PC-3 (cell line): ENCODE measurements around the gene FASTK. TPM values are rescaled to one million over a fixed set of nuclear protein-coding genes. Genes with fewer than 3 reads are reported as not detected.

Experiments
- ATAC-seq: fragments of 200-7000 bp; cut with Tn5 transposase; 2 replicates; pipeline ENCODE4 v1.9.1; 2020; ENCODE audit warnings: mild to moderate bottlenecking, moderate library complexity
- BruUV-seq: library from RNA; stranded (reverse); fragments of 400-500 nt; replicated peaks from 2 replicates; lab custom pipeline; 2021; lab: Mats Ljungman, UMichigan
- CTCF ChIA-PET: fragments of 300-600 bp; sonication (Branson Sonifier 250); formaldehyde crosslinking; loops from one replicate; lab custom pipeline; 2022; ENCODE audit warnings: antibody characterized with exemption; lab: Charles Lee
- POLR2A ChIA-PET: fragments of 300-600 bp; sonication (Branson Sonifier 250); formaldehyde crosslinking; loops from one replicate; lab custom pipeline; 2022; ENCODE audit warnings: antibody characterized with exemption; ENCODE audit not compliant: unreplicated experiment; lab: Charles Lee
- DNase-seq: peaks from one replicate; pipeline ENCODE4 v3.0.0-alpha.2; 2015
- H2AFZ ChIP-seq: fragments of 300-600 bp; sonication (generic); 2 replicates; pipeline ENCODE4 v1.6.0; 2016; ENCODE audit warnings: antibody characterized with exemption, low read length
- H3F3A ChIP-seq: fragments of 300-600 bp; sonication (generic); one replicate; pipeline ENCODE4 v1.6.0; 2017; ENCODE audit warnings: antibody characterized with exemption, low read length, control low read depth, mild to moderate bottlenecking; ENCODE audit not compliant: unreplicated experiment
- H3K27ac ChIP-seq: fragments of 300-600 bp; sonication (generic); 2 replicates; pipeline ENCODE4 v1.5.1; 2016; ENCODE audit warnings: mild to moderate bottlenecking, low read length
- H3K27me3 ChIP-seq: fragments of 300-600 bp; sonication (generic); 2 replicates; pipeline ENCODE4 v1.6.1; 2016; ENCODE audit warnings: low read length, mixed read lengths
- H3K36me3 ChIP-seq: fragments of 300-600 bp; sonication (generic); 2 replicates; pipeline ENCODE4 v1.6.1; 2016; ENCODE audit warnings: low read depth, mixed run types, low read length, mixed read lengths
- H3K4me1 ChIP-seq: fragments of 300-600 bp; sonication (generic); 2 replicates; pipeline ENCODE4 v1.5.1; 2016; ENCODE audit warnings: low read length; ENCODE audit not compliant: insufficient read depth
- H3K4me2 ChIP-seq: fragments of 300-600 bp; sonication (generic); 2 replicates; pipeline ENCODE4 v1.6.0; 2016; ENCODE audit warnings: low read length
- H3K4me3 ChIP-seq: fragments of 300-600 bp; sonication (generic); 2 replicates; pipeline ENCODE4 v1.5.1; 2016; ENCODE audit warnings: mild to moderate bottlenecking, low read length, mixed read lengths
- H3K79me2 ChIP-seq: fragments of 300-600 bp; sonication (generic); 2 replicates; pipeline ENCODE4 v1.6.1; 2017; ENCODE audit warnings: low read length, mixed read lengths
- H3K9ac ChIP-seq: fragments of 300-600 bp; sonication (generic); 2 replicates; pipeline ENCODE4 v1.6.0; 2016; ENCODE audit warnings: mild to moderate bottlenecking, low read length
- H3K9me2 ChIP-seq: fragments of 300-600 bp; sonication (generic); replicated peaks from 2 replicates; pipeline ENCODE4 v1.6.1; 2016; ENCODE audit warnings: mixed run types, low read length, mixed read lengths
- H3K9me3 ChIP-seq: fragments of 300-600 bp; sonication (generic); 2 replicates; pipeline ENCODE4 v1.6.1; 2016; ENCODE audit warnings: low read length, mixed read lengths
- H4K20me1 ChIP-seq: fragments of 300-600 bp; sonication (generic); 2 replicates; pipeline ENCODE4 v1.6.1; 2016; ENCODE audit warnings: low read length, mixed read lengths
- EZH2 ChIP-seq: fragments of 300-600 bp; sonication (generic); IDR thresholded peaks from one replicate; pipeline ENCODE4 v1.6.1; 2017; ENCODE audit warnings: antibody characterized with exemption, mild to moderate bottlenecking, low read length; ENCODE audit not compliant: unreplicated experiment
- EZH2phosphoT487 ChIP-seq: fragments of 300-600 bp; sonication (generic); IDR thresholded peaks from 2 replicates; pipeline ENCODE4 v1.6.1; 2018; ENCODE audit warnings: mild to moderate bottlenecking, antibody characterized with exemption, low read length, borderline replicate concordance
- intact Hi-C: fragments of 100-400 bp; cut with micrococcal nuclease; formaldehyde crosslinking; loops from 2 replicates; pipeline ENCODE4 v1.9.0; 2023
- total RNA-seq: library from RNA; depleted of rRNA; stranded (reverse); fragments of >200 nt; gene quantifications from 2 replicates; pipeline ENCODE4 v1.2.3, GENCODE V29; 2014
- TF ChIP-seq, protein P1 (sequence below): fragments of 300-600 bp; sonication (generic); conservative IDR thresholded peaks from 2 replicates; pipeline ENCODE4 v1.5.1; 2017; ENCODE audit warnings: antibody characterized with exemption, low read depth, mild to moderate bottlenecking, low read length

The FASTK gene
- total RNA-seq, 1 experiment from 2014 or later, result 163 TPM

DNA sequence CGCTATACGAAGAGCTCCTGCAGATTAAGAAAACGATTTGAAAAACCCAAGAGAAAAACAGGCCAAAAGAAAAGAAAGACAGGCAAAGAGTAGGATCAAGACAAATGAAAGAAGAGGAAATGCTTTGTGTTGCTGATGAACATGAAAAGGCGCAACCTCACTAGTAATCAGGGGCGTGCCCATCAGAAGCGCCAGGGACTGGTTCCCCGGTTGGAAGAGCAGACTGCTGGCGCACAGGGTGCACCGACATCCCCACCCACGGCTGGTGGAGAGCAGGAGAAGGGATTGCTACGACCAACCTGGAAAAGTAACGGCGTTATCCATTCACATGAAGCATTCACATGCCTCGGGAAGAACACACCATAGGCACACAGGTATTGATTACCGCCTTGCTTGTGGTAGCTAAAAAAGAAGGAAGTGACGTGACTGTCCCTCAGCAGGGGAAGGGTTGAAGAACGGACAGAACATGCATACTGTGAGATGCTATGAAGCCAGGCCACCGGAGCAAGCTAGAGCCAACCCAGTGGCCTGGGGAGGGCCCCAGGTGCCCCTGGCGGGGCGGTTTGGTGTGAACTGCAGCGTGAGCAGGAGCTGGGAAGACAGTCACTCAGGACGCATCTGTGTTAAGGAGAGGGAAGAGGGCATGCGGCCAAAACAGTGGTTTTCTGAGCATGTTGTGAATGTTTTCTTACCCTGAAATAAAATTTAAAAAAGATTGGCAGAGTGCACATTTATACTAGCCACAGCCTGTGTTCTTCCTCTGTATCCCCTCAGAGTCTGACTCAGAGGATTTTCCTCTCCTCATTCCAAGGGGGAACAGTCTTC, 24.0 kb upstream of the FASTK start:
- Histone ChIP-seq H3K79me2 (peaks cover 49% of the 10 kb centered on the region), H2AFZ (no peak overlapping the region), H3K4me1 (no peaks in the 10 kb centered on the region), H3K9me3 (no peaks in the 10 kb centered on the region), H4K20me1 (no peaks in the 10 kb centered on the region), H3F3A (no peaks in the 10 kb centered on the region), H3K27ac (no peak overlapping the region), H3K27me3 (no peaks in the 10 kb centered on the region), H3K9me2 (no peaks in the 10 kb centered on the region), H3K9ac (no peak overlapping the region), H3K4me3 (no peak overlapping the region), H3K4me2 (no peak overlapping the region), H3K36me3 (no peaks in the 10 kb centered on the region)
- POLR2A ChIA-PET, result no interaction called here
- intact Hi-C loops, result no loop called here
- DNase-seq (no peak), ATAC-seq (no peak; the same call in 1 of the 2 replicates)
- no TSS peak for BruUV-seq
- TF ChIP-seq EZH2phosphoT487, result no peak
- TF ChIP-seq, protein P1, sequence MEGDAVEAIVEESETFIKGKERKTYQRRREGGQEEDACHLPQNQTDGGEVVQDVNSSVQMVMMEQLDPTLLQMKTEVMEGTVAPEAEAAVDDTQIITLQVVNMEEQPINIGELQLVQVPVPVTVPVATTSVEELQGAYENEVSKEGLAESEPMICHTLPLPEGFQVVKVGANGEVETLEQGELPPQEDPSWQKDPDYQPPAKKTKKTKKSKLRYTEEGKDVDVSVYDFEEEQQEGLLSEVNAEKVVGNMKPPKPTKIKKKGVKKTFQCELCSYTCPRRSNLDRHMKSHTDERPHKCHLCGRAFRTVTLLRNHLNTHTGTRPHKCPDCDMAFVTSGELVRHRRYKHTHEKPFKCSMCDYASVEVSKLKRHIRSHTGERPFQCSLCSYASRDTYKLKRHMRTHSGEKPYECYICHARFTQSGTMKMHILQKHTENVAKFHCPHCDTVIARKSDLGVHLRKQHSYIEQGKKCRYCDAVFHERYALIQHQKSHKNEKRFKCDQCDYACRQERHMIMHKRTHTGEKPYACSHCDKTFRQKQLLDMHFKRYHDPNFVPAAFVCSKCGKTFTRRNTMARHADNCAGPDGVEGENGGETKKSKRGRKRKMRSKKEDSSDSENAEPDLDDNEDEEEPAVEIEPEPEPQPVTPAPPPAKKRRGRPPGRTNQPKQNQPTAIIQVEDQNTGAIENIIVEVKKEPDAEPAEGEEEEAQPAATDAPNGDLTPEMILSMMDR, result no peak
- no peak for TF ChIP-seq EZH2
- CTCF ChIA-PET, result no interaction called here

DNA sequence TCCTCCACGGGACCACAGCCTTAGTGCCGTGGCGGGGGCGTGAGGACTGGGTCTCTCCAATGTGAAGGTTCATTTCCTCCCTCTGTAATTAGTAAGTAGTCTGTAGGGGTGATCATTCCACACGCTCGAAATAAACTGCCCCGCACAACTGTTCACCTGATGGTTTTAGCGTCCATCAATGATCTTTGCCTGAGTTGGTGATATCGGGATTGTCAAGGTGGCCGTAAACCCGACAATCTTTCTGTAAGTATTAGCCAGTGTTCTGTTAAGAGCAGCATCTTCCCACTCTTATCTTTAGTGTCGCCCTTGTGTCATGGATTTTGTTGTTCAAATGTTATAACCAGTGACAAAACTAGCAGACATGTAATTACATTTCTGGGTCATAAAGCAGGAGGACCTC, 23.4 kb upstream of the FASTK start:
- Histone ChIP-seq H3K4me1 (no peaks in the 10 kb centered on the region), H3K27ac (no peak overlapping the region), H3K4me3 (no peak overlapping the region), H2AFZ (no peak overlapping the region), H3K9me2 (no peaks in the 10 kb centered on the region), H3K36me3 (no peaks in the 10 kb centered on the region), H4K20me1 (no peaks in the 10 kb centered on the region), H3K79me2 (peaks cover 54% of the 10 kb centered on the region), H3K9ac (no peak overlapping the region), H3K27me3 (no peaks in the 10 kb centered on the region), H3K9me3 (no peaks in the 10 kb centered on the region), H3F3A (no peaks in the 10 kb centered on the region), H3K4me2 (no peak overlapping the region)
- POLR2A ChIA-PET, result no interaction called here
- CTCF ChIA-PET, result no interaction called here
- DNase-seq (no peak), ATAC-seq (no peak)
- intact Hi-C loops, result no loop called here
- no TSS peak for BruUV-seq
- TF ChIP-seq EZH2phosphoT487 (no peak), EZH2 (no peak)
- TF ChIP-seq, protein P1, result no peak

DNA sequence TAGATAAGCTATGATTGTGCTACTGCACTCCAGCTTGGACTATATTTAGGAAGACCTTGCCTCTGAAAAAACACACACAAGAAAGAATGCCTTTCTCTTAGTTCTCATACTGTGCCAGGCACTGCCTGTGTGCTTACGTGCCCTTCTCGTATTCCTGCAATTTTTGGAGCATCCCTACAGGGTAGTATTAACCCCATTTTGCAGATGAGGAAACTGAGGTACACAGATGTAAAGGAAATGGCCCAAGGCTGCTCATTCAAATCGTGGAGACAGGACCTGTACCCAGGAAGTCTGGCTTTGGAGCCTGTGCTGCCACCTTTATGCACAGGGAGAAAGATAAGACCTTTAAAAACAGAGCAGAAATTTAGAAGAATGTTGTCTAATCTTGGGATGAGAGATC, 22.4 kb upstream of the FASTK start:
- H3K79me2 ChIP-seq, result peaks cover 63% of the 10 kb centered on the region
- H3K36me3 ChIP-seq, result no peaks in the 10 kb centered on the region
- ChIA-PET CTCF (no interaction called here), POLR2A (no interaction called here)
- H3K4me1 ChIP-seq, result no peaks in the 10 kb centered on the region
- BruUV-seq, result no TSS peak
- H3K4me2 ChIP-seq, result no peak overlapping the region
- DNase-seq, result no peak
- ATAC-seq, result no peak
- no peak overlapping the region for H3K4me3 ChIP-seq
- no peak overlapping the region for H3K27ac ChIP-seq
- no peaks in the 10 kb centered on the region for H3K9me3 ChIP-seq
- H2AFZ ChIP-seq, result no peak overlapping the region
- no peak overlapping the region for H3K9ac ChIP-seq
- no peaks in the 10 kb centered on the region for H3K27me3 ChIP-seq
- no peaks in the 10 kb centered on the region for H3F3A ChIP-seq
- TF ChIP-seq EZH2 (no peak), EZH2phosphoT487 (no peak)
- TF ChIP-seq, protein P1, result no peak
- H3K9me2 ChIP-seq, result no peaks in the 10 kb centered on the region
- no peaks in the 10 kb centered on the region for H4K20me1 ChIP-seq
- intact Hi-C loops, result no loop called here
